Kidney (tissue), 14 donors: ENCODE data around the gene SARNP. TPM values are rescaled to one million over a fixed set of nuclear protein-coding genes. Genes with fewer than 3 reads are reported as not detected.
"Not testable (repeated sequence)": the region's sequence is repeated elsewhere in the genome, so short reads cannot be mapped to it uniquely, and the experiment has no call there.

Source experiments
- DNase-seq, 5 donors: peaks; one replicate each; pipeline ENCODE4 v3.0.0-alpha.2; 2013 to 2020
- FAIRE-seq: peaks from 2 replicates; lab custom pipeline; 2012; peaks lifted over from hg19 to GRCh38; lab: Jason Lieb, UNC
- H3K27ac ChIP-seq, 2 donors: one replicate each; pipeline ENCODE4 v1.7.0; 2013; ENCODE audit warnings: low read depth in 2 of 2, low read length in 2 of 2, inconsistent platforms in 1 of 2
- H3K27me3 ChIP-seq: one replicate; pipeline ENCODE4 v1.7.1; 2013; ENCODE audit warnings: low read length, inconsistent platforms; ENCODE audit not compliant: control insufficient read depth, insufficient read depth
- H3K36me3 ChIP-seq, 3 donors: one replicate each; pipeline versions ENCODE4 v1.7.0 to v1.7.1; 2013; ENCODE audit warnings: low read length in 3 of 3, control low read depth in 1 of 3, inconsistent platforms in 1 of 3; ENCODE audit not compliant: insufficient read depth in 3 of 3, control insufficient read depth in 2 of 3
- H3K4me1 ChIP-seq, 3 donors: one replicate each; pipeline versions ENCODE4 v1.7.0 to v1.7.1; 2013; ENCODE audit warnings: low read length in 3 of 3, inconsistent platforms in 1 of 3, low read depth in 1 of 3; ENCODE audit not compliant: control insufficient read depth in 2 of 3, insufficient read depth in 2 of 3
- H3K4me3 ChIP-seq, 3 donors: one replicate each; pipeline versions ENCODE4 v1.7.0 to v1.8.1; 2013; ENCODE audit warnings: low read length in 3 of 3, control low read depth in 1 of 3, inconsistent platforms in 1 of 3
- H3K9ac ChIP-seq, 3 donors: one replicate each; pipeline versions ENCODE4 v1.7.0 to v1.7.1; 2013; ENCODE audit warnings: low read length in 3 of 3, control low read depth in 1 of 3, inconsistent platforms in 1 of 3
- H3K9me3 ChIP-seq, 3 donors: one replicate each; pipeline versions ENCODE4 v1.7.0 to v1.7.1; 2013; ENCODE audit warnings: low read length in 3 of 3, control low read depth in 1 of 3, inconsistent platforms in 1 of 3; ENCODE audit not compliant: control insufficient read depth in 2 of 3, insufficient read depth in 1 of 3
- intact Hi-C: fragments of 100-400 bp; cut with DNase I; formaldehyde crosslinking; loops from one replicate; pipeline ENCODE4 v1.11.1; 2022
- polyA plus RNA-seq: library from polyadenylated mRNA; stranded (reverse); fragments of 350-450 nt; fragmentation: Illumina TruSeq; extraction: RNeasy Lipid Tissue Mini Kit (QIAGEN cat#74804); gene quantifications from one replicate; pipeline ENCODE4 v1.2.3, GENCODE V29; 2014; ENCODE audit warnings: low read depth, low replicate concordance; ENCODE audit not compliant: insufficient read depth
- total RNA-seq: library from RNA; stranded (reverse); fragmentation: NEBNext Ultra II Directional; extraction: Animal tissue kit (Norgen Biotek cat#: 25700); gene quantifications from one replicate; pipeline ENCODE4 v1.2.1, GENCODE V29; 2021
- TF ChIP-seq, protein P1 (sequence below): IDR thresholded peaks from 3 replicates; pipeline ENCODE4 v1.5.1; 2012; ENCODE audit warnings: mild to moderate bottlenecking, moderate library complexity, borderline replicate concordance; ENCODE audit not compliant: insufficient read depth; ENCODE audit errors: extremely low read depth
- donor health status: control.
- donor health status: control.
- donor health status: control.
- donor health status: control.
- donor health status: control.
- donor health status: DM: yes; HTN: yes; CAD: no.
- donor health status: Normal renal cell carcinoma (clear cell type).

Gene SARNP
- total and polyA plus RNA-seq, 2 donors from 2014 or later: 51.1 to 109 TPM

- intact Hi-C loops: no loop called here
- no peak for DNase-seq
- Histone ChIP-seq H3K27me3 (no peaks in the 10 kb centered on the region), H3K4me1 (peaks cover 0 to 2% (median 0%) of the 10 kb centered on the region in 3 donors), H3K4me3 (no peak overlapping the region), H3K9me3 (no peaks in the 10 kb centered on the region), H3K9ac (no peak overlapping the region), H3K27ac (no peak overlapping the region), H3K36me3 (peaks cover 5 to 17% (median 12%) of the 10 kb centered on the region in 3 donors)
- TF ChIP-seq, protein P1, sequence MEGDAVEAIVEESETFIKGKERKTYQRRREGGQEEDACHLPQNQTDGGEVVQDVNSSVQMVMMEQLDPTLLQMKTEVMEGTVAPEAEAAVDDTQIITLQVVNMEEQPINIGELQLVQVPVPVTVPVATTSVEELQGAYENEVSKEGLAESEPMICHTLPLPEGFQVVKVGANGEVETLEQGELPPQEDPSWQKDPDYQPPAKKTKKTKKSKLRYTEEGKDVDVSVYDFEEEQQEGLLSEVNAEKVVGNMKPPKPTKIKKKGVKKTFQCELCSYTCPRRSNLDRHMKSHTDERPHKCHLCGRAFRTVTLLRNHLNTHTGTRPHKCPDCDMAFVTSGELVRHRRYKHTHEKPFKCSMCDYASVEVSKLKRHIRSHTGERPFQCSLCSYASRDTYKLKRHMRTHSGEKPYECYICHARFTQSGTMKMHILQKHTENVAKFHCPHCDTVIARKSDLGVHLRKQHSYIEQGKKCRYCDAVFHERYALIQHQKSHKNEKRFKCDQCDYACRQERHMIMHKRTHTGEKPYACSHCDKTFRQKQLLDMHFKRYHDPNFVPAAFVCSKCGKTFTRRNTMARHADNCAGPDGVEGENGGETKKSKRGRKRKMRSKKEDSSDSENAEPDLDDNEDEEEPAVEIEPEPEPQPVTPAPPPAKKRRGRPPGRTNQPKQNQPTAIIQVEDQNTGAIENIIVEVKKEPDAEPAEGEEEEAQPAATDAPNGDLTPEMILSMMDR: no peak
- FAIRE-seq: no peak
Measured at GRCh38 chr12:55760663-55761062, 56.9 kb downstream of the SARNP start.

GRCh38 chr12:55758575-55758974 is 58.9 kb downstream of the SARNP start:
- DNase-seq, intact Hi-C loops, FAIRE-seq: not testable (repeated sequence)

DNA sequence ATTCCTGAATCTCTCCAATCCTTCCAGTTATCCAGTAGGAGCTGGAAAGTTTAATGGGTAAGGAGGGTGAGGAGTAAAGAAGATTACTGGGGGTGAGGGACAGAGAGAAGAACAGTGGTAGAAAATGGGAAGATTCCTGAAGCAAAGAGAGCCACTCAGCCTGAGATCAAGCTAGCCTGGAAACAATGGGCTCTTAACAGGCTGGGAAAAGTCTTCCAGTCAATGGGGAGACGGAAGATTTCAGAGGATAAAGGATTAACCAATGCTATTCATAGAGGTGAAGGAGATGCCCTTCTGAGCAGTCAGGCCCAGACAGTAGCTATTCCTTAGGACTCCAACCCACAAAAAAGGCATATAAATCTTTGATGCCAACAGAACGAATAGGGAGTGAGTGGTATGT is 59.8 kb downstream of the SARNP start:
- H3K36me3 ChIP-seq: peaks cover 11 to 19% (median 12%) of the 10 kb centered on the region in 3 donors
- H3K27ac ChIP-seq: no peak overlapping the region
- no peak overlapping the region for H3K4me3 ChIP-seq
- TF ChIP-seq, protein P1: no peak
- no peaks in the 10 kb centered on the region for H3K9me3 ChIP-seq
- H3K4me1 ChIP-seq: peaks cover 0 to 2% (median 0%) of the 10 kb centered on the region in 3 donors
- FAIRE-seq: no peak
- no peak overlapping the region for H3K9ac ChIP-seq
- H3K27me3 ChIP-seq: no peaks in the 10 kb centered on the region
- DNase-seq: no peak
- intact Hi-C loops: no loop called here

More at GRCh38 chr12:55758575-55758974, 58.9 kb downstream of the SARNP start:
- H3K4me3 ChIP-seq, H3K9ac ChIP-seq, H3K27ac ChIP-seq, H3K9me3 ChIP-seq, H3K27me3 ChIP-seq, H3K4me1 ChIP-seq: not testable (repeated sequence)
- H3K36me3 ChIP-seq: peaks cover 9 to 17% (median 12%) of the 10 kb centered on the region in 3 donors

DNA sequence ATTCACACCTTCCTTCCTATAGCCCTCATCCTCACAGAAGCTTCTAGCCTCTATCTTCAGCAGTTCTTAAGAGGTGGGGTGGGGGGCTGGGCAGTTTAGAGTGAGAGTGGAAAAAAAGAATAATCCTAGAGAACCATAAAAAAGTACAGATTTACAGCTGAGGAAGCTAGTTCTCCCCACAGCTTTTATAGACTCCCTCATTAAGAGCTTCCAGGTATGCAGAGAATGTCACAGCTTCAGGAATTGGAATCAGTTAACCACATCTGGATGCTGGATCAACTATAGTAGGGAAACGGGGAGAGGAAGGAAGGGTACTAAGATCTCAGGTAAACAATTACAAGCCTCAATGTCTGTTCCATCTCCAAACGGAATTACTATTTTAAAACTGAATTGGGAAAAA is 62.3 kb downstream of the SARNP start:
- Histone ChIP-seq H3K9ac (no peak overlapping the region), H3K27ac (no peak overlapping the region), H3K36me3 (peaks cover 12 to 27% (median 22%) of the 10 kb centered on the region in 3 donors), H3K4me3 (no peak overlapping the region), H3K9me3 (no peaks in the 10 kb centered on the region), H3K4me1 (peaks cover 0 to 2% (median 0%) of the 10 kb centered on the region in 3 donors), H3K27me3 (no peaks in the 10 kb centered on the region)
- FAIRE-seq (no peak), DNase-seq (peak in 1 of 5 donors; percentile 42)
- intact Hi-C loops: no loop called here
- TF ChIP-seq, protein P1: no peak
